Mucosa of descending colon (tissue), 3 donors: ENCODE measurements around the gene VPS16. TPM values are rescaled to one million over a fixed set of nuclear protein-coding genes. Genes with fewer than 3 reads are reported as not detected.

Experiments
- ATAC-seq: fragments of 200-7000 bp; cut with Tn5 transposase; one replicate; pipeline ENCODE4 v1.9.1; 2020; ENCODE audit warnings: mild to moderate bottlenecking, moderate library complexity
- DNase-seq, 3 donors: peaks; one replicate each; pipeline ENCODE4 v3.0.0-alpha.2; 2020
- H3K36me3 ChIP-seq: fragments of 200-600 bp; one replicate; pipeline ENCODE4 v1.8.0; 2021; ENCODE audit warnings: low read depth, mild to moderate bottlenecking
- H3K4me1 ChIP-seq: fragments of 200-600 bp; one replicate; pipeline ENCODE4 v1.8.0; 2021; ENCODE audit warnings: low read depth, mild to moderate bottlenecking
- H3K4me3 ChIP-seq: fragments of 200-600 bp; one replicate; pipeline ENCODE4 v1.8.0; 2021; ENCODE audit warnings: mild to moderate bottlenecking
- H3K9me3 ChIP-seq: fragments of 200-600 bp; one replicate; pipeline ENCODE4 v1.8.0; 2021; ENCODE audit warnings: mild to moderate bottlenecking
- intact Hi-C, 2 donors: fragments of 100-400 bp; cut with DNase I in 1 of 2; cut with micrococcal nuclease in 1 of 2; formaldehyde crosslinking; loops; one replicate each; pipeline versions ENCODE4 v1.11.0 to v1.11.1; 2022; cut with DNase I, micrococcal nuclease
- long read RNA-seq, 2 donors: library from polyadenylated mRNA; unstranded; transcript quantifications; one replicate each; pipeline ENCODE4 v2.0.0, GENCODE V29; 2019 to 2021
- total RNA-seq, 3 donors: library from RNA; stranded (reverse); fragmentation: NEBNext Ultra II Directional in 2 of 3; extraction: Animal tissue kit (Norgen Biotek cat#: 25700) in 2 of 3; gene quantifications; one replicate each; pipeline versions ENCODE4 v1.2.1 to v1.2.4, GENCODE V29; 2021 to 2023
- TF ChIP-seq, protein P1 (sequence below): fragments of 200-600 bp; IDR thresholded peaks from one replicate; pipeline ENCODE4 v1.8.0; 2022; ENCODE audit warnings: antibody characterized with exemption, mild to moderate bottlenecking
- donor health status: DM: no; HTN: no; CAD: no; lungs with moderate emphysema.
- donor health status: DM: no; HTN: no; CAD: no.
- donor health status: DM: no; HTN: yes; CAD: no.

Gene VPS16
- 10 to 100 TPM; 36.9 to 52.0 (median 38.5) TPM for total RNA-seq
- long read RNA-seq, donor 1, transcript VPS16-202 (24 exons, 2,750 nt) = major isoform, 62 of 99 reads
- long read RNA-seq, donor 1, partial matches to known transcripts = 3 of 99 reads
- long read RNA-seq, donor 1, other reads (novel, unspliced or antisense) = 32 of 99 reads
- long read RNA-seq, donor 2, transcript VPS16-202 (24 exons, 2,750 nt) = major isoform, 15 of 21 reads
- long read RNA-seq, donor 2, partial matches to known transcripts = 1 of 21 reads
- long read RNA-seq, donor 2, other reads (novel, unspliced or antisense) = 5 of 21 reads

DNA sequence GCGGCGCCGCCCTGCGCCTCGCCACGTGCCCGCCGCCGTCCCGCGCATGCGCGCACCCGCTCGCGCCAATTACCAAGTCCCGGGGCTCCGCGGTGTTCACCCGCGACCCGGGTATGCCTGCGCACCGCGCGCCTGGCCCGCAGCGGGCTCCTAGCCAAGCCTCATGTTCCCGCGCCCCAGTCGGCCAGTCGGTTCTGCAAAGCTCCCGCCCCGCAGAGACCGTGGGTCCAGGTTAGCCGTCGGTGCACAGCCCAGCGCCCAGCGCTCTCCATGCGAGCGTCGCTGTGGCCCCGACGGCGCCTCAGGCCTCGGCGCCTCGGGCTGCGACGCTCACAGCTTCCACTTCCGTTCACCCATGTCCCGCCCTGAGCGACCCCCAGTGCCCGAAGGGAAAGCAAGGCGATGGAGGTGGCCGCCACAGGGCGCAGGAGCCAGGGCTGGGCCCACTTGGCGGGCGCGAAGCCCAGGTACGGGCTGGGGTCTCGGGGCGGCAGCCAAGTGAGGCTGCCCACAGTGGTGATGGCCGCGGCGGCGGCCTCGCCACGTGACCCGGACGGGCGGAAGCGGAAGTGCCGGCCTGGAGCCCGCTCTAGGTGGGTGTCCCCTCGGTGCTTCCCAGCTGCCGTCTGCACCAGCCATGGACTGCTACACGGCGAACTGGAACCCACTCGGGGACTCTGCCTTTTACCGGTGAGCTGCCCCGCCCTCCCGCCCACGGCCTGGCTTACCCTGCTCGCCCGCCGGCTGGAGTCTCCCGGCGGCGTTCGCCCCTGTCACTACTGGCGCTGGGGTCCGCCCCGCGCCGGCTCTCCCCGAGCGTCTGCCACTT, at the start of gene VPS16, which contains the start of gene PCED1A:
Gene VPS16, plus strand, starts transcription at position 608 of the 829 bp plus-strand sequence. Its CDS starts 30 bp downstream, at position 638.
Gene PCED1A, minus strand, starts transcription at position 518 of the 829 bp plus-strand sequence. CDS start 743 bp downstream, outside the sequence.
- intact Hi-C loops = no loop called here
- peak within 1 kb of the TSS; percentile 64 for H3K4me3 ChIP-seq
- peaks cover 7% of the 10 kb centered on the region for H3K4me1 ChIP-seq
- peak; percentile 98 for ATAC-seq
- TF ChIP-seq, protein P1, sequence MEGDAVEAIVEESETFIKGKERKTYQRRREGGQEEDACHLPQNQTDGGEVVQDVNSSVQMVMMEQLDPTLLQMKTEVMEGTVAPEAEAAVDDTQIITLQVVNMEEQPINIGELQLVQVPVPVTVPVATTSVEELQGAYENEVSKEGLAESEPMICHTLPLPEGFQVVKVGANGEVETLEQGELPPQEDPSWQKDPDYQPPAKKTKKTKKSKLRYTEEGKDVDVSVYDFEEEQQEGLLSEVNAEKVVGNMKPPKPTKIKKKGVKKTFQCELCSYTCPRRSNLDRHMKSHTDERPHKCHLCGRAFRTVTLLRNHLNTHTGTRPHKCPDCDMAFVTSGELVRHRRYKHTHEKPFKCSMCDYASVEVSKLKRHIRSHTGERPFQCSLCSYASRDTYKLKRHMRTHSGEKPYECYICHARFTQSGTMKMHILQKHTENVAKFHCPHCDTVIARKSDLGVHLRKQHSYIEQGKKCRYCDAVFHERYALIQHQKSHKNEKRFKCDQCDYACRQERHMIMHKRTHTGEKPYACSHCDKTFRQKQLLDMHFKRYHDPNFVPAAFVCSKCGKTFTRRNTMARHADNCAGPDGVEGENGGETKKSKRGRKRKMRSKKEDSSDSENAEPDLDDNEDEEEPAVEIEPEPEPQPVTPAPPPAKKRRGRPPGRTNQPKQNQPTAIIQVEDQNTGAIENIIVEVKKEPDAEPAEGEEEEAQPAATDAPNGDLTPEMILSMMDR = no peak
- peak; percentile 87 to 92 (median 92) for DNase-seq
- H3K9me3 ChIP-seq = no peaks in the 10 kb centered on the region
- H3K36me3 ChIP-seq = no peaks in the 10 kb centered on the region

DNA sequence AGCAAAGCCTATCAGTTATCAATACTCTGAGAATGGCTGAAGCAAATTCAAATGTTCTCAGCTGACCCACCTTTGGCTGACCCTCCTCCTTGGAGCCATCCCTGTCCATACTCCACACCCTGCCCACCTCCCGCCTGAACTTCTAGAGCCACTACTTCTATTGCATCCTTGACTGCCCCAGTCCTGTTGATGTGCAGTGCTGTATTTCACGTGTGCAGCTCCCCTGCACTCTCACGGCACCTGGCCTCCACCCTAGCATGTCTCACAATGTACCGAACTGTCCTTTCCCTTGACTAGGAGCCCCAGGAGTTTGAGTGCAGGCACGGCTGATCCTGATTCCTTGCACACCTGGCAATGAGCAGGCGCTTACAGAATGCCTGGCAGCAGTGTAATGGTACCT, 47.1 kb upstream of the VPS16 start:
- H3K4me1 ChIP-seq = no peaks in the 10 kb centered on the region
- TF ChIP-seq, protein P1 = no peak
- intact Hi-C loops = no loop called here
- DNase-seq (no peak), ATAC-seq (no peak)
- H3K4me3 ChIP-seq = no peak overlapping the region
- no peaks in the 10 kb centered on the region for H3K36me3 ChIP-seq
- no peaks in the 10 kb centered on the region for H3K9me3 ChIP-seq

DNA sequence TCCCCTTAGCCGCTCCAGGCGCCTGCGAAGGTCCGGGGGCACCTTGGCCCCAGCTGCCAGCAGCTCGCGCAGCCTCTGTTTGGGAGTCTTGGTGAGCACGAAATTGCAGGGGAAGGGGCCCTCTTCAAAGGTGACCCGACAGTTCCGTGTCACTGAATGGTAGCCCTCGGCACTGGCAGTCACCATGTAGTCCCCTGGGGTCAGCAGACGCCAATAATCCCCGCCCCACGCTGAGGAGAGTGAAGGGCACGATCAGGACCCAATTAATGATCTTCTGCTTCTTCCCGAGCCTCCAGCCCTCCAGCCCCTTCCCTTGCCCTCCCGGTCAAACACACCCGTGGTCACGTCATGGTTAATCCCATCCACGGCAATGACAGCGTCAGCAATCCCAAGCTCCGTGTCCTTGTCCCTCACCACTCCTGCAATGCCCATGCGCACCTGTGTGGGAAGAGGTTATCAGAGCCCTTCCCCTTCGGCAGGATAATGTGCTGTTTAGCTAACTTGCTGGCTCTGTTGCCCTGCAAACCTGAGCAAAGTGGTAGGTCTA, 46.3 kb upstream of the VPS16 start:
- Histone ChIP-seq H3K4me1 (no peaks in the 10 kb centered on the region), H3K36me3 (no peaks in the 10 kb centered on the region), H3K9me3 (no peaks in the 10 kb centered on the region), H3K4me3 (no peak overlapping the region)
- no peak for DNase-seq
- TF ChIP-seq, protein P1 = no peak
- intact Hi-C loops = no loop called here
- no peak for ATAC-seq

DNA sequence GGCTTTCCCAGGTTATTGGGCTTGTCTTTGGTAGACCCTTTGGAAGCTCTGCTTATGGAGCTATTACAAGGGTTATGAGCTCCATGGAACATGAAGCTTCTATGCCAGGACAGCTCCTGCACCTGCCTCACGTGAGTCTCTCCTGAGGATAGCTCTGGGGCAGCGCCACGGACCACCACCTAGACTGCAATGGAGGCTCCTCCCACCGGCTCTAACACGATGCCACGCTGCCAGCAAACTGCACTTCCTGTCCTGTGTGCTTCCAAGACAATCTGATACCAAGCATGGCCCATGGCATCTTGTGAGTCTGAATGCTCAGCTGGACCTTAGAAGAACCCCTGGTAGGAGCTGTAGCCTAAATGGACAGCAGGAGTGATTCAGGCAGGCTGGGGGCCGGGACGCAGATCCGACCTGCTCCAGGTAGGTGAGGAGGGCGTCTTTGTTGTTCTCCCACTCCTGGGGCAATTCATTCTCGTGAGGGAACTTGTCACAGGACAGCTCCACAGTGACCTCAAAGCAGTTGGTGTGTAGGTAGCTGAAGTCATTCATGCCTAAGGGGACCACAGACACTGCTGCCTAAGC, 45.6 kb upstream of the VPS16 start:
- TF ChIP-seq, protein P1 = no peak
- intact Hi-C loops = no loop called here
- H3K4me1 ChIP-seq = peaks cover 2% of the 10 kb centered on the region
- H3K4me3 ChIP-seq = no peak overlapping the region
- H3K9me3 ChIP-seq = no peaks in the 10 kb centered on the region
- no peak for DNase-seq
- H3K36me3 ChIP-seq = no peaks in the 10 kb centered on the region
- no peak for ATAC-seq

DNA sequence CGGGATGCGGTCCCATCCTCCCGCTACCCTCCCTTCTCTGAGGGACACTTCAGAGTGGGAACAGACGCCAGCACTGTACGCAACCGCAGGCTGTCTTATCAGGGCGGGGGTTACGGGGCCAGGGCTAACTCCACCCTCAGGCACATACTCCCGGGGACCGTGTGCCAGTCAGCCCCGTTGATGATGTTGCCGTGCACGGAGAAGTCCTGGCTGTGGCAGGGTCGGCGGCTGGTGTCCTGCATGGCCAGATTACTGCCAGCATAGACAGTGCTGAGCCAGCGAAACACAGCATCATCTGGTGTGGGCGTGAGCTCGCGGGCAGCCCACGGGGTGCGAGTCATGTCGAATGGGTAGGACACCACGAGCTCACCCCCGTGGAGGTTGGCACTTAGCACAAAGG, 45.1 kb upstream of the VPS16 start:
- Histone ChIP-seq H3K4me1 (peaks cover 7% of the 10 kb centered on the region), H3K9me3 (no peaks in the 10 kb centered on the region), H3K36me3 (no peaks in the 10 kb centered on the region), H3K4me3 (no peak overlapping the region)
- no peak for DNase-seq
- TF ChIP-seq, protein P1 = no peak
- no peak for ATAC-seq
- intact Hi-C loops = no loop called here
